Transverse colon (tissue), 3 donors: Measurements from ENCODE around the gene DMGDH.

Experiments used
- EP300 ChIP-seq: sonication (generic); formaldehyde crosslinking; IDR thresholded peaks from one replicate; pipeline ENCODE4 v1.6.1; 2017; ENCODE audit warnings: antibody characterized with exemption, low read depth
- TF ChIP-seq, protein P1 (sequence below), 5 experiments: fragments of 200-600 bp in 3 of 5; fragments of 450-650 bp in 2 of 5; sonication (generic) in 3 of 5; IDR thresholded peaks; 1 replicate in 2 of 5; 2 replicates in 3 of 5; pipeline ENCODE4 v1.5.1; 2016 to 2017; ENCODE audit warnings: antibody characterized with exemption in 5 of 5, inconsistent platforms in 3 of 5, mild to moderate bottlenecking in 2 of 5, moderate library complexity in 1 of 5

DNA sequence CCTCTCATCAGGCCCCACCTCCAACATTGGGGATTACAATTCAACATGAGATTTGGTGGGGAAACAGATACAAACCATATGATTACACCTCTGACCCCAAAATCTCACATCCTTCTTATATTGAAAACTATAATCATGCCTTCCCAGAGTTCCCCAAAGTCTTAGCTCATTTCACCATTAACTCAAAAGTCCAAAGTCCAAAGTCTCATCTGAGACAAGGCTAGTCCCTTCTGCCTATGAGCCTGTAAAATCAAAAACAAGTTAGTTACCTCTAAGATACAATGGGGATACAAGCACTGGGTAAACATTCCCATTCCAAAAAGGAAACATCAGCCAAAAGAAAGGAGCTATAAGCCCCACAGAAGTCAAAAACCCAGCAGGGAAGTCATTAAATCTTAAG, 57.6 kb downstream of the DMGDH start:
- TF ChIP-seq, protein P1, sequence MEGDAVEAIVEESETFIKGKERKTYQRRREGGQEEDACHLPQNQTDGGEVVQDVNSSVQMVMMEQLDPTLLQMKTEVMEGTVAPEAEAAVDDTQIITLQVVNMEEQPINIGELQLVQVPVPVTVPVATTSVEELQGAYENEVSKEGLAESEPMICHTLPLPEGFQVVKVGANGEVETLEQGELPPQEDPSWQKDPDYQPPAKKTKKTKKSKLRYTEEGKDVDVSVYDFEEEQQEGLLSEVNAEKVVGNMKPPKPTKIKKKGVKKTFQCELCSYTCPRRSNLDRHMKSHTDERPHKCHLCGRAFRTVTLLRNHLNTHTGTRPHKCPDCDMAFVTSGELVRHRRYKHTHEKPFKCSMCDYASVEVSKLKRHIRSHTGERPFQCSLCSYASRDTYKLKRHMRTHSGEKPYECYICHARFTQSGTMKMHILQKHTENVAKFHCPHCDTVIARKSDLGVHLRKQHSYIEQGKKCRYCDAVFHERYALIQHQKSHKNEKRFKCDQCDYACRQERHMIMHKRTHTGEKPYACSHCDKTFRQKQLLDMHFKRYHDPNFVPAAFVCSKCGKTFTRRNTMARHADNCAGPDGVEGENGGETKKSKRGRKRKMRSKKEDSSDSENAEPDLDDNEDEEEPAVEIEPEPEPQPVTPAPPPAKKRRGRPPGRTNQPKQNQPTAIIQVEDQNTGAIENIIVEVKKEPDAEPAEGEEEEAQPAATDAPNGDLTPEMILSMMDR (IDR thresholded peaks at IDR 0.05): no peak
- no peak for TF ChIP-seq EP300
